ENCODE data around the gene PKD1.

GRCh38 chr16:2045965-2046892, 89.5 kb downstream of the PKD1 start:
- TF ChIP-seq ZNF239 (tag by site-specific recombination; IDR thresholded peaks at IDR 0.05) (no peak), TCF7L2 (IDR thresholded peaks at IDR 0.05; ENCODE audit: borderline replicate concordance, low read depth, low read length) (no peak), ZNF571 (tag by site-specific recombination; IDR thresholded peaks at IDR 0.05) (no peak), BCL11B (tag by site-specific recombination; IDR thresholded peaks at IDR 0.05; ENCODE audit: low read depth) (no peak), ZBTB17 (tag by site-specific recombination; IDR thresholded peaks at IDR 0.05) (no peak), ZNF48 (tag by site-specific recombination; IDR thresholded peaks at IDR 0.05) (no peak)
